K562 (cell line): ENCODE measurements around the gene CSKMT. TPM values are rescaled to one million over a fixed set of nuclear protein-coding genes. Genes with fewer than 3 reads are reported as not detected.

Source experiments
- ATAC-seq: fragments of 200-7000 bp; cut with Tn5 transposase; 3 replicates; pipeline ENCODE4 v1.9.1; 2020; ENCODE audit warnings: moderate library complexity
- BruUV-seq: library from RNA; stranded (reverse); fragments of 400-500 nt; replicated peaks from 2 replicates; lab custom pipeline; 2021; lab: Mats Ljungman, UMichigan
- CTCF ChIA-PET: fragments of 300-600 bp; formaldehyde crosslinking; extraction: SDS; loops from one replicate; lab custom pipeline; 2021; ENCODE audit warnings: low intra/inter-chr PET ratio; lab: Yijun Ruan, JAX
- POLR2A ChIA-PET: fragments of 300-600, 350-650 bp; sonication (Branson Sonifier 250); formaldehyde crosslinking; extraction: SDS; loops from one replicate; lab custom pipeline; 2021; ENCODE audit warnings: antibody characterized with exemption, inconsistent platforms; lab: Yijun Ruan, JAX
- DNase-seq, 4 experiments: peaks; one replicate each; pipeline versions ENCODE4 v3.0.0 to v3.0.0-alpha.2; 2011 to 2018; ENCODE audit warnings: low spot score in 3 of 4, mixed read lengths in 3 of 4; ENCODE audit errors: extremely low read depth in 1 of 4
- FAIRE-seq: peaks from 2 replicates; lab custom pipeline; 2011; peaks lifted over from hg19 to GRCh38; lab: Jason Lieb, UNC
- H2AFZ ChIP-seq: 2 replicates; pipeline ENCODE4 v1.6.0; 2011; ENCODE audit warnings: low read depth, low read length, control low read depth, inconsistent platforms
- H3K27ac ChIP-seq: fragments of 200-600 bp; 3 replicates; pipeline ENCODE4 v1.8.0; 2011; ENCODE audit warnings: low read depth, mild to moderate bottlenecking, control low read depth, inconsistent platforms, low read length, moderate library complexity, mixed read lengths; ENCODE audit errors: extremely low read depth
- H3K27me3 ChIP-seq, 2 experiments: fragments of 300-600 bp in 1 of 2; 2 replicates in 1 of 2; 3 replicates in 1 of 2; pipeline versions ENCODE4 v1.6.0 to v1.8.0; 2011; ENCODE audit warnings: inconsistent platforms in 2 of 2, low read length in 2 of 2, mild to moderate bottlenecking in 1 of 2, mixed read lengths in 1 of 2, moderate library complexity in 1 of 2; ENCODE audit not compliant: control insufficient read depth in 2 of 2, insufficient read depth in 2 of 2
- H3K36me3 ChIP-seq: fragments of 300-600 bp; 3 replicates; pipeline ENCODE4 v1.8.0; 2011; ENCODE audit warnings: mild to moderate bottlenecking, low read length, inconsistent platforms; ENCODE audit not compliant: control insufficient read depth, insufficient read depth
- H3K4me1 ChIP-seq, 2 experiments: fragments of 200-600 bp in 1 of 2; replicated peaks in 1 of 2; 2 replicates in 1 of 2; 3 replicates in 1 of 2; pipeline versions ENCODE4 v1.5.1 to v1.8.0; 2011; ENCODE audit warnings: inconsistent platforms in 2 of 2, low read length in 2 of 2, mild to moderate bottlenecking in 1 of 2, mixed read lengths in 1 of 2, moderate library complexity in 1 of 2; ENCODE audit not compliant: control insufficient read depth in 2 of 2, insufficient read depth in 2 of 2
- H3K4me2 ChIP-seq: 2 replicates; pipeline ENCODE4 v1.6.1; 2011; ENCODE audit warnings: low read length, control low read depth, inconsistent platforms, mixed read lengths; ENCODE audit not compliant: insufficient read depth
- H3K4me3 ChIP-seq: fragments of 200-600 bp; sonication (generic), shearing (Covaris generic); 2 replicates; pipeline ENCODE4 v1.5.1; 2016; ENCODE audit warnings: control low read depth, inconsistent platforms
- H3K79me2 ChIP-seq: fragments of 200-600 bp; 3 replicates; pipeline ENCODE4 v1.8.0; 2011; ENCODE audit warnings: low read length, inconsistent platforms; ENCODE audit not compliant: control insufficient read depth, insufficient read depth
- H3K9ac ChIP-seq, 2 experiments: 2 replicates each; pipeline versions ENCODE4 v1.6.0 to v1.6.1; 2011; ENCODE audit warnings: low read depth in 2 of 2, low read length in 2 of 2, control low read depth in 1 of 2, inconsistent platforms in 1 of 2, mild to moderate bottlenecking in 1 of 2, mixed read lengths in 1 of 2; ENCODE audit not compliant: insufficient read depth in 1 of 2
- H3K9me1 ChIP-seq: one replicate; pipeline ENCODE4 v1.6.0; 2011; ENCODE audit warnings: inconsistent platforms, mild to moderate bottlenecking, low read length, moderate library complexity; ENCODE audit not compliant: control insufficient read depth, insufficient read depth
- H3K9me3 ChIP-seq: replicated peaks from 2 replicates; pipeline ENCODE4 v1.5.1; 2011; ENCODE audit warnings: low read depth, low read length, inconsistent platforms; ENCODE audit not compliant: control insufficient read depth, insufficient read depth
- H4K20me1 ChIP-seq: replicated peaks from 2 replicates; pipeline ENCODE4 v1.6.1; 2011; ENCODE audit warnings: low read length, inconsistent platforms, mixed read lengths; ENCODE audit not compliant: control insufficient read depth, insufficient read depth
- ATF6 ChIP-seq: sonication (generic); formaldehyde crosslinking; IDR thresholded peaks from 2 replicates; pipeline ENCODE4 v1.4.0; 2020; ENCODE audit warnings: mild to moderate bottlenecking, missing genetic modification reagents
- GABPA ChIP-seq: fragments of 200-800 bp; sonication (Bioruptor generic); conservative IDR thresholded peaks from 2 replicates; pipeline ENCODE4 v1.6.1; 2016; ENCODE audit warnings: low read depth, missing genetic modification characterization, missing compliant biosample characterization
- HMGN3 ChIP-seq: IDR thresholded peaks from 2 replicates; pipeline ENCODE4 v1.6.1; 2011; ENCODE audit warnings: borderline replicate concordance, low read depth, mild to moderate bottlenecking, mixed read lengths, low read length; ENCODE audit not compliant: insufficient read length; ENCODE audit errors: extremely low read depth
- NR1H2 ChIP-seq: sonication (generic); formaldehyde crosslinking; IDR thresholded peaks from 2 replicates; pipeline ENCODE4 v1.4.0; 2020; ENCODE audit warnings: mild to moderate bottlenecking, missing genetic modification reagents
- VEZF1 ChIP-seq: fragments of 200-800 bp; sonication (Bioruptor generic); IDR thresholded peaks from 2 replicates; pipeline ENCODE4 v1.6.1; 2017; ENCODE audit warnings: missing genetic modification characterization, missing compliant biosample characterization
- XRCC5 ChIP-seq: fragments of 200-400 bp; formaldehyde crosslinking; IDR thresholded peaks from 2 replicates; pipeline ENCODE4 v1.6.1; 2017; ENCODE audit warnings: low read depth, mild to moderate bottlenecking, low read length
- ZNF354B ChIP-seq: fragments of 250-450 bp; sonication (Bioruptor Pico); IDR thresholded peaks from 2 replicates; pipeline ENCODE4 v1.4.0; 2020
- whole genome bisulfite sequencing: fragments of 100-300 bp; shearing (Covaris generic); methylation state at CpG from one replicate; pipeline ENCODE4 v1.1.6; 2016; ENCODE audit warnings: low coverage, mixed read lengths; ENCODE audit not compliant: insufficient coverage; ENCODE audit errors: missing lambda C conversion rate; 5-methylcytosine and 5-hydroxymethylcytosine counted together
- in situ Hi-C: fragments of 300-500 bp; cut with MboI; formaldehyde crosslinking; loops from 4 replicates; pipeline ENCODE4 v1.15.0; 2018; ENCODE audit warnings: inconsistent platforms, mixed read lengths
- intact Hi-C: fragments of 100-400 bp; cut with micrococcal nuclease; formaldehyde crosslinking; loops from 2 replicates; pipeline ENCODE4 v1.14.2; 2022
- polyA plus RNA-seq, 8 experiments: library from polyadenylated mRNA; depleted of rRNA in 4 of 8; stranded (reverse) in 5 of 8; unstranded in 3 of 8; fragments of >200 nt; fragmentation: Nextera tagmentation in 2 of 8; fragmentation: Illumina TruSeq in 1 of 8; extraction: Ambion mirVana in 2 of 8; extraction: Trizol in 1 of 8; gene quantifications; 2 replicates each; pipeline versions ENCODE4 v1.2.1 to v1.2.3, GENCODE V29; 2011 to 2014; ENCODE audit warnings: inconsistent platforms in 1 of 8, missing spikeins in 1 of 8
- total RNA-seq, 7 experiments: library from RNA; depleted of rRNA in 6 of 7; stranded (reverse); fragments of >200 nt in 6 of 7; fragmentation: Illumina TruSeq in 2 of 7; extraction: Trizol in 2 of 7; gene quantifications; 2 replicates each; pipeline versions ENCODE4 v1.2.1 to v1.2.3, GENCODE V29; 2011 to 2021; ENCODE audit warnings: low replicate concordance in 1 of 7

The CSKMT gene
- total and polyA plus RNA-seq, 9 of the 15 experiments (the other 6 are each of a cell fraction or from before 2014, with no cell fraction given) = 10.3 to 108 (median 27.2) TPM

GRCh38 chr11:62705880-62706849 is 41.1 kb downstream of the CSKMT start (continued):
- TF ChIP-seq ATF6 (CRISPR knock-in tag) (peak; percentile 76; the same call in 1 of the 2 replicates), GABPA (peak; percentile 93), ZNF354B (CRISPR knock-in tag) (no peak), VEZF1 (CRISPR knock-in tag) (peak; percentile 64)

GRCh38 chr11:62706850-62707247 is 41.7 kb downstream of the CSKMT start:
- Histone ChIP-seq H3K4me2 (peak overlapping the region; percentile 78), H2AFZ (no peak overlapping the region), H3K27me3 (no peaks in the 10 kb centered on the region), H3K4me3 (peak overlapping the region; percentile 72; the same call in 1 of the 2 replicates), H3K36me3 (peaks cover 67% of the 10 kb centered on the region), H4K20me1 (peaks cover 3% of the 10 kb centered on the region; the same call in 1 of the 2 replicates), H3K9me1 (peaks cover 2% of the 10 kb centered on the region), H3K9me3 (no peaks in the 10 kb centered on the region), H3K9ac (peak overlapping the region; percentile 7 to 89; a peak in 2 of 4 replicates), H3K79me2 (peaks cover 14% of the 10 kb centered on the region), H3K27ac (peak overlapping the region; percentile 57), H3K4me1 (peaks cover 29 to 42% of the 10 kb centered on the region in 2 experiments)
- ChIA-PET POLR2A (interaction anchor here (0.8 to 4.1 kb wide), 14 partner anchors 11 to 149 kb away, joined by 3 to 31 read pairs (median 6); partner anchors contain the start of genes C11orf98, CSKMT, HNRNPUL2 and TTC9C), CTCF (no interaction called here)
- FAIRE-seq = no peak
- DNase-seq = no peak
- 46% methylated on average over 8 of the region's 8 CpGs for WGBS
- ATAC-seq = no peak
- TF ChIP-seq NR1H2 (CRISPR knock-in tag) (no peak), XRCC5 (0 out of 2 replicates have a peak, but pooled peaks have one; percentile 11), HMGN3 (peak; percentile 8)
- in situ Hi-C loops = no loop called here
- intact Hi-C loops = loop anchor here (2.0 to 5.0 kb wide), 2 partner anchors 20 to 310 kb away; partner anchors contain the start of gene HNRNPUL2
- no TSS peak for BruUV-seq
